ENCODE data around the gene COQ10A.

GRCh38 chr12:56298828-56299227, 32.1 kb downstream of the COQ10A start:
- TF ChIP-seq, protein P1, sequence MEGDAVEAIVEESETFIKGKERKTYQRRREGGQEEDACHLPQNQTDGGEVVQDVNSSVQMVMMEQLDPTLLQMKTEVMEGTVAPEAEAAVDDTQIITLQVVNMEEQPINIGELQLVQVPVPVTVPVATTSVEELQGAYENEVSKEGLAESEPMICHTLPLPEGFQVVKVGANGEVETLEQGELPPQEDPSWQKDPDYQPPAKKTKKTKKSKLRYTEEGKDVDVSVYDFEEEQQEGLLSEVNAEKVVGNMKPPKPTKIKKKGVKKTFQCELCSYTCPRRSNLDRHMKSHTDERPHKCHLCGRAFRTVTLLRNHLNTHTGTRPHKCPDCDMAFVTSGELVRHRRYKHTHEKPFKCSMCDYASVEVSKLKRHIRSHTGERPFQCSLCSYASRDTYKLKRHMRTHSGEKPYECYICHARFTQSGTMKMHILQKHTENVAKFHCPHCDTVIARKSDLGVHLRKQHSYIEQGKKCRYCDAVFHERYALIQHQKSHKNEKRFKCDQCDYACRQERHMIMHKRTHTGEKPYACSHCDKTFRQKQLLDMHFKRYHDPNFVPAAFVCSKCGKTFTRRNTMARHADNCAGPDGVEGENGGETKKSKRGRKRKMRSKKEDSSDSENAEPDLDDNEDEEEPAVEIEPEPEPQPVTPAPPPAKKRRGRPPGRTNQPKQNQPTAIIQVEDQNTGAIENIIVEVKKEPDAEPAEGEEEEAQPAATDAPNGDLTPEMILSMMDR (IDR thresholded peaks at IDR 0.05; ENCODE audit: insufficient read depth, low read length, poor library complexity, severe bottlenecking) = no peak
- no peak for TF ChIP-seq EZH2phosphoT487 (conservative IDR thresholded peaks at IDR 0.05; ENCODE audit: low read length)

Data from SU-DHL-6 (cell line).